ENCODE data around the gene MLH1.

MLH1 gene

GRCh38 chr3:37096975-37097374 lies 103.7 kb downstream of the MLH1 start:
- TF ChIP-seq CTCF (IDR thresholded peaks at IDR 0.05; ENCODE audit: insufficient read depth, low read depth, low read length, missing control alignments) = no peak
- no peak for DNase-seq (ENCODE audit: low read depth)

GRCh38 chr3:37097776-37098175 lies 104.5 kb downstream of the MLH1 start:
- no peak overlapping the region for H3K4me3 ChIP-seq (ENCODE audit: low read length)
- no peak for TF ChIP-seq CTCF (IDR thresholded peaks at IDR 0.05; ENCODE audit: insufficient read depth, low read depth, low read length, missing control alignments)
- no peak for DNase-seq (ENCODE audit: low read depth)

More at GRCh38 chr3:37096975-37097374, 103.7 kb downstream of the MLH1 start:
- no peak overlapping the region for H3K4me3 ChIP-seq (ENCODE audit: low read length)

DNA sequence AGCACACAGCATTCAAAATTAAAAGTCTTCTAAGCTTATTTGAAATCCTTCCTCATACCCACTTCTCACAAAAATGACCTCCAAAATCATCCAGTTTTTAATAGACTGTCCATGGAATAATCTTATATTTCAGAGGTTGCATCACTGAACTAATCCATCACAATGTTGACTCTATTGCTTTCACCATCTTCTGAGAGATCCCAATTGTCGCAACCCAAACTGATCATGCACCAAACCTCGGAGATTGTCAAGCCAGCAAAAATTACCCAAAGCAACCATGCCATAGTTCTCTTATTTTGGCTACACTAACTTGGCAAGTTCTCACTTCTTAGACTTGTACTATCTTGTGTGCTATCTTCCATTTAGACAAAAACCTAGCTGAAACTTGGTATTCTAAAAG lies 105.6 kb downstream of the MLH1 start:
- no peak for TF ChIP-seq CTCF (IDR thresholded peaks at IDR 0.05; ENCODE audit: insufficient read depth, low read depth, low read length, missing control alignments)
- H3K4me3 ChIP-seq (ENCODE audit: low read length) = no peak overlapping the region
- no peak for DNase-seq (ENCODE audit: low read depth)

- DNase-seq (ENCODE audit: low read depth) = no peak
- no peak overlapping the region for H3K4me3 ChIP-seq (ENCODE audit: low read length)
- no peak for TF ChIP-seq CTCF (IDR thresholded peaks at IDR 0.05; ENCODE audit: insufficient read depth, low read depth, low read length, missing control alignments)
Measured at GRCh38 chr3:37099469-37099868, 106.2 kb downstream of the MLH1 start.

DNA sequence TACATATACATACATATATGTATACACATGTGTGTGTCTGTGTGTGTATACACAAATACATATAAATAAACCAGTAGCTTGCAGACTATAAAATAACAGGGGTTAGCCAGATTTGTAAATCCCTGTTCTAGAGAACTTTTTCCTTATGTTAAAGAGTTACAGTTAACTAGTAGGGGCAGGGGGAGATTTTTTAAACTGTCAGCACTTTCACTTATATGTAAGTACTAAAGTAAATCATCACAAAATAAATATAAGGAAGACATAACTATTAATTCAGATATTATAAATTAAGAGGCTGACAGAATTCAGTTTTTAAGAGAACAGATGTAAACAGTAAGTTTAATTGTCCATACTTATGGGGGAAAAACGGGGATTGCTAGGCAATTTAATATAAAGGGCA lies 107.1 kb downstream of the MLH1 start:
- no peak for TF ChIP-seq CTCF (IDR thresholded peaks at IDR 0.05; ENCODE audit: insufficient read depth, low read depth, low read length, missing control alignments)
- no peak overlapping the region for H3K4me3 ChIP-seq (ENCODE audit: low read length)
- DNase-seq (ENCODE audit: low read depth) = no peak

Measured in epithelial cell of esophagus (primary cell).